ENCODE results near the gene TRAP1.

- no peak for TF ChIP-seq CTCF (conservative IDR thresholded peaks at IDR 0.05; ENCODE audit: low read depth in 2 of 2)
- TF ChIP-seq ZNF331 (CRISPR knock-in tag; IDR thresholded peaks at IDR 0.05; ENCODE audit: low read depth): no peak
- TF ChIP-seq POLR2AphosphoS5 (IDR thresholded peaks at IDR 0.05; ENCODE audit: low read depth): no peak
- no peak for TF ChIP-seq JUNB (IDR thresholded peaks at IDR 0.05; ENCODE audit: unreplicated experiment)
- TF ChIP-seq CREB1 (CRISPR knock-in tag; IDR thresholded peaks at IDR 0.05; ENCODE audit: low read depth): no peak
- TF ChIP-seq EZH2 (IDR thresholded peaks at IDR 0.05; ENCODE audit: low read depth, unreplicated experiment): no peak
Observed at GRCh38 chr16:3744018-3744417, 26.7 kb upstream of the TRAP1 start.
